ENCODE measurements around the gene DENND4B.
A peak's percentile ranks its signal among the peaks of the same experiment; 100 is the strongest.

The DENND4B gene

GRCh38 chr1:153944005-153944826 lies 2.3 kb downstream of the DENND4B start:
- DNase-seq: no peak

GRCh38 chr1:153942766-153943549 lies 3.6 kb downstream of the DENND4B start:
- no peak for DNase-seq

- DNase-seq: no peak
Measured at GRCh38 chr1:153941826-153942725, 4.4 kb downstream of the DENND4B start.

GRCh38 chr1:153940756-153941155 lies 5.8 kb downstream of the DENND4B start:
- no peak for DNase-seq

- no peak for DNase-seq
Measured at GRCh38 chr1:153939476-153939875, 7.0 kb downstream of the DENND4B start.

GRCh38 chr1:153938996-153939395 lies 7.5 kb downstream of the DENND4B start:
- no peak for DNase-seq

- DNase-seq: no peak
Measured at GRCh38 chr1:153937331-153937730, 9.2 kb downstream of the DENND4B start.

- DNase-seq: no peak
Measured at GRCh38 chr1:153936011-153936802, 10.3 kb downstream of the DENND4B start.

GRCh38 chr1:153934746-153935145 lies 11.8 kb downstream of the DENND4B start:
- no peak for DNase-seq

- no peak for DNase-seq
Measured at GRCh38 chr1:153933955-153934354, 12.6 kb downstream of the DENND4B start.

- DNase-seq: no peak
Measured at GRCh38 chr1:153933430-153933829, 13.1 kb downstream of the DENND4B start.

GRCh38 chr1:153932156-153933131 lies 14.1 kb downstream of the DENND4B start:
- no peak for DNase-seq

- no peak for DNase-seq
Measured at GRCh38 chr1:153929981-153930948, 16.3 kb downstream of the DENND4B start.

GRCh38 chr1:153929426-153929825 lies 17.1 kb downstream of the DENND4B start:
- DNase-seq: no peak

- DNase-seq: no peak
Measured at GRCh38 chr1:153928791-153929341, 17.7 kb downstream of the DENND4B start.

- no peak for DNase-seq
Measured at GRCh38 chr1:153928245-153928644, 18.3 kb downstream of the DENND4B start.

GRCh38 chr1:153926405-153926804 lies 20.1 kb downstream of the DENND4B start:
- no peak for DNase-seq

GRCh38 chr1:153922972-153923925 lies 23.3 kb downstream of the DENND4B start, which contains the start of gene GATAD2B:
TSS of gene GATAD2B (minus strand) at chr1:153922972. CDS start at chr1:153828347, 94,625 bp downstream.
- peak; percentile 100 for DNase-seq
